ENCODE results near the gene CPOX. TPM values are rescaled to one million over a fixed set of nuclear protein-coding genes. Genes with fewer than 3 reads are reported as not detected.

The CPOX gene
- total RNA-seq, 1 donor from 2014 or later, result 15.8 TPM

- Histone ChIP-seq H3K36me3 (peaks cover 33% of the 10 kb centered on the region), H3K4me1 (peaks cover 3% of the 10 kb centered on the region), H3K27ac (no peak overlapping the region), H3K27me3 (no peaks in the 10 kb centered on the region), H3K4me3 (no peak overlapping the region), H3K9me3 (no peaks in the 10 kb centered on the region)
- TF ChIP-seq CTCF (IDR thresholded peaks at IDR 0.05), result no peak
- DNase-seq, result no peak
- no peak for ATAC-seq
- intact Hi-C loops (cut with DNase I), result no loop called here
Measured at GRCh38 chr3:98583766-98584165, 9.6 kb downstream of the CPOX start.

DNA sequence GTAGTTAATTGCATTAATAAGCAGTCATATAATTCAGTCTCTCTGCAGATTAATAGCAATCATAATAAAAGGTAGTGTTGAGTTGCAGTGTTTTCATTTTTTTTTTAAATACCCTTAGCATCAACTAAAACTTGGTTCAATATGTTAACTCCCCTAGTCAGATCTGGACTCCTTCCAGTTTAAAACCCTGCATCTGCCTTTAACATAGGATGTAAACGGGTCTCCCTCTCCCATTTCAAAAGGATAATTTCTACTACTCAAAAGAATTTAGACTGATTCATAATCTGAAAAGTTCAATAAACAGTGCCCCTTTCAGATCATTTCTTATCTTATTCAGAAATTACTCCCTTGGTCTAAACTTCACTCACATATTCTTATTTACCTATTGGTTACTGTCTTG is 11.4 kb downstream of the CPOX start:
- intact Hi-C loops (cut with DNase I), result no loop called here
- no peaks in the 10 kb centered on the region for H3K4me1 ChIP-seq
- peaks cover 37% of the 10 kb centered on the region for H3K36me3 ChIP-seq
- ATAC-seq (no peak), DNase-seq (no peak)
- TF ChIP-seq CTCF (IDR thresholded peaks at IDR 0.05), result no peak
- no peak overlapping the region for H3K4me3 ChIP-seq
- H3K27me3 ChIP-seq, result no peaks in the 10 kb centered on the region
- H3K9me3 ChIP-seq, result no peaks in the 10 kb centered on the region
- no peak overlapping the region for H3K27ac ChIP-seq

- H3K27me3 ChIP-seq, result no peaks in the 10 kb centered on the region
- intact Hi-C loops (cut with DNase I), result no loop called here
- H3K4me3 ChIP-seq, result no peak overlapping the region
- DNase-seq (no peak), ATAC-seq (no peak)
- H3K9me3 ChIP-seq, result no peaks in the 10 kb centered on the region
- no peak for TF ChIP-seq CTCF (IDR thresholded peaks at IDR 0.05)
- no peak overlapping the region for H3K27ac ChIP-seq
- H3K4me1 ChIP-seq, result no peaks in the 10 kb centered on the region
- peaks cover 37% of the 10 kb centered on the region for H3K36me3 ChIP-seq
Measured at GRCh38 chr3:98581474-98581873, 11.9 kb downstream of the CPOX start.

DNA sequence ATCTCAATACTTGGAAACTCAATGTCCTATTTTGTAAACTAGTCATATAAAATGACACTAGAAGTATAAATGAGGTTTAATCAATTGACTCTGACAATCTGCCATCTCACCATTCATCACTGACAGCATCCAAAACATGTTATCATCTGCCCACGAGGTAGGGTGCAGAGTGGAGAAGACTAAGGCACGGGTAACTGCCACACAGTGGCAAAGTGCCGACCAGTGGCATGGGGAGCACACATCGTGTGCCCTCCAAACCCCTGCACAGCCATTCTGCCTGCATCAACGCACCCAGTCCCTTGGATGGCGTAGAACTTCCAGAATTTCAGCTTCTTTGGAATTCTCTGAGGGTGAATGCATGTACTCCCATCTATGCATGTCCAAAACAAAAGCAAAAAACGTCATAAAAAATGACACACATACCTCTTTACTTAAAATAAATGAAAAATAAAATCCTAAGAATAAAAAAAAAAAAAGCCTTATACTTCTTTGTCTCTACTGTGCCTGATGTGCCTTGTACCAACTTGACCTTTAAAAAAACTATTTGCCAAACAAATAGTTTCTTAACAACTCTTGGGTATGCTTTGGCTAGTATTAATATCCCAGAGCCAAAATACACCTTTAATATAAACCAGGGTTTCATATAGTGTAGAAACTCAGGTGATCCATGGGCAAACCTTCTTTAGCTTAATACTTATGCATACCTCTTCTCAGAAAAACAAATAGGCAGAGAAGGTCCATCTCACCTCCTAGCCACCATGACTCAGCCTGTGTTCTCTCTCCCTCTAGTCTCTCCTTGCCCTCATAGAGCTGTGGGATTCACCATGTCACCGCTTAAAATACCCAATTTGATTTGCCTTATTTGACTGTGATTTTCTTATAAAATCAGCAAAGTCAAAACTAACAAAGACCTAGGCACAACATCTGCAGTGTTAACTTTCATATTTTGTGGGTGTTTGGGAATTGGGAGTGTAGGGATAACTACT is 12.7 kb downstream of the CPOX start:
- Histone ChIP-seq H3K9me3 (no peaks in the 10 kb centered on the region), H3K4me1 (no peaks in the 10 kb centered on the region), H3K4me3 (no peak overlapping the region), H3K27me3 (no peaks in the 10 kb centered on the region), H3K36me3 (peaks cover 32% of the 10 kb centered on the region), H3K27ac (no peak overlapping the region)
- ATAC-seq (no peak), DNase-seq (no peak)
- intact Hi-C loops (cut with DNase I), result no loop called here
- no peak for TF ChIP-seq CTCF (IDR thresholded peaks at IDR 0.05)

GRCh38 chr3:98577178-98577895 is 16.1 kb downstream of the CPOX start:
- intact Hi-C loops (cut with DNase I), result no loop called here
- no peak for TF ChIP-seq CTCF (IDR thresholded peaks at IDR 0.05)
- Histone ChIP-seq H3K9me3 (no peaks in the 10 kb centered on the region), H3K4me3 (no peak overlapping the region), H3K36me3 (peaks cover 27% of the 10 kb centered on the region), H3K27ac (no peak overlapping the region), H3K4me1 (no peaks in the 10 kb centered on the region), H3K27me3 (no peaks in the 10 kb centered on the region)
- no peak for ATAC-seq
- no peak for DNase-seq
